Sigmoid colon (tissue), 4 donors: ENCODE results near the gene MRPS31.

Experiments used
- POLR2A ChIP-seq, 2 donors: fragments of 450-650 bp; IDR thresholded peaks; one replicate each; pipeline ENCODE4 v1.6.1; 2016; ENCODE audit warnings: antibody characterized with exemption in 2 of 2, mild to moderate bottlenecking in 2 of 2, moderate library complexity in 2 of 2
- POLR2AphosphoS5 ChIP-seq, 4 donors: sonication (generic); formaldehyde crosslinking; IDR thresholded peaks; one replicate each; pipeline ENCODE4 v1.6.1; 2017; ENCODE audit warnings: antibody characterized with exemption in 4 of 4
- TF ChIP-seq, protein P1 (sequence below), 4 experiments: fragments of 450-650 bp in 3 of 4; fragments of 200-600 bp in 1 of 4; IDR thresholded peaks; one replicate each; pipeline ENCODE4 v1.5.1; 2016 to 2019; ENCODE audit warnings: antibody characterized with exemption in 4 of 4, mild to moderate bottlenecking in 3 of 4, moderate library complexity in 2 of 4

DNA sequence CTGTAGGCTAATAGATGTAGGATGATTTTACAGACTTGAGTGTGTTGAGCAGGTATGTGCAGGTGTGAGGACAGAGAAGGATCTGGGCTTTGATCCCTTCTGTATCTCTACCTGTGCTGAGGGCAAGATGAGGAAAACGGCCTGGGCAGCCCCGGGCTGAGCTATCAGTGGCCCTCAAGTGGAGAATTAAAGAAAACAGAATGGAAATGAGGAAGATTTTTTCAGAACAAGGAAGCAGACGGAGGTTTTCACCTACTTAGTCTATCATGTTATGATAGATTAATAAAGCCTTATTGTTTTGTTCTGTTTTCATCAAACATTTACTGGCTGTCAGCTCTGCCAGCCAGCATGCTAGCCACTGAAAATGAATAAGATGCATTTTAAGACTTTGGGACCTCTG lies 82.2 kb downstream of the MRPS31 start:
- TF ChIP-seq POLR2AphosphoS5 (IDR thresholded peaks at IDR 0.05) (no peak), POLR2A (IDR thresholded peaks at IDR 0.05) (no peak)
- TF ChIP-seq, protein P1, sequence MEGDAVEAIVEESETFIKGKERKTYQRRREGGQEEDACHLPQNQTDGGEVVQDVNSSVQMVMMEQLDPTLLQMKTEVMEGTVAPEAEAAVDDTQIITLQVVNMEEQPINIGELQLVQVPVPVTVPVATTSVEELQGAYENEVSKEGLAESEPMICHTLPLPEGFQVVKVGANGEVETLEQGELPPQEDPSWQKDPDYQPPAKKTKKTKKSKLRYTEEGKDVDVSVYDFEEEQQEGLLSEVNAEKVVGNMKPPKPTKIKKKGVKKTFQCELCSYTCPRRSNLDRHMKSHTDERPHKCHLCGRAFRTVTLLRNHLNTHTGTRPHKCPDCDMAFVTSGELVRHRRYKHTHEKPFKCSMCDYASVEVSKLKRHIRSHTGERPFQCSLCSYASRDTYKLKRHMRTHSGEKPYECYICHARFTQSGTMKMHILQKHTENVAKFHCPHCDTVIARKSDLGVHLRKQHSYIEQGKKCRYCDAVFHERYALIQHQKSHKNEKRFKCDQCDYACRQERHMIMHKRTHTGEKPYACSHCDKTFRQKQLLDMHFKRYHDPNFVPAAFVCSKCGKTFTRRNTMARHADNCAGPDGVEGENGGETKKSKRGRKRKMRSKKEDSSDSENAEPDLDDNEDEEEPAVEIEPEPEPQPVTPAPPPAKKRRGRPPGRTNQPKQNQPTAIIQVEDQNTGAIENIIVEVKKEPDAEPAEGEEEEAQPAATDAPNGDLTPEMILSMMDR (IDR thresholded peaks at IDR 0.05), result no peak
